Spleen (tissue), 7 donors: ENCODE results near the gene TBC1D2.

Experiments
- CTCF ChIP-seq, 11 experiments: fragments of 200-600 bp in 7 of 11; fragments of 450-650 bp in 4 of 11; sonication (generic) in 4 of 11; IDR thresholded peaks in 8 of 11; conservative IDR thresholded peaks in 3 of 11; 1 replicate in 7 of 11; 2 replicates in 4 of 11; pipeline versions ENCODE4 v1.4.0 to v1.8.0; 2016 to 2021; ENCODE audit warnings: antibody characterized with exemption in 11 of 11, inconsistent platforms in 4 of 11, mild to moderate bottlenecking in 1 of 11
- POLR2A ChIP-seq, 3 donors: fragments of 450-650 bp; IDR thresholded peaks; one replicate each; pipeline ENCODE4 v1.5.1; 2017; ENCODE audit warnings: antibody characterized with exemption in 3 of 3, mild to moderate bottlenecking in 1 of 3
- donor health status: DM: no; HTN: no; CAD: no; lungs with moderate emphysema.
- donor health status: DM: no; HTN: no; CAD: no.
- donor health status: DM: no; HTN: no; CAD: no.

GRCh38 chr9:98290411-98290810, 35.0 kb upstream of the TBC1D2 start:
- no peak for TF ChIP-seq CTCF (IDR thresholded peaks at IDR 0.05 in 8 of 11, conservative IDR thresholded peaks at IDR 0.05 in 3 of 11)
- no peak for TF ChIP-seq POLR2A (IDR thresholded peaks at IDR 0.05)
